ENCODE data around the gene PHF20. TPM values are rescaled to one million over a fixed set of nuclear protein-coding genes. Genes with fewer than 3 reads are reported as not detected.

The PHF20 gene
- total RNA-seq, 1 donor: 34.5 TPM

DNA sequence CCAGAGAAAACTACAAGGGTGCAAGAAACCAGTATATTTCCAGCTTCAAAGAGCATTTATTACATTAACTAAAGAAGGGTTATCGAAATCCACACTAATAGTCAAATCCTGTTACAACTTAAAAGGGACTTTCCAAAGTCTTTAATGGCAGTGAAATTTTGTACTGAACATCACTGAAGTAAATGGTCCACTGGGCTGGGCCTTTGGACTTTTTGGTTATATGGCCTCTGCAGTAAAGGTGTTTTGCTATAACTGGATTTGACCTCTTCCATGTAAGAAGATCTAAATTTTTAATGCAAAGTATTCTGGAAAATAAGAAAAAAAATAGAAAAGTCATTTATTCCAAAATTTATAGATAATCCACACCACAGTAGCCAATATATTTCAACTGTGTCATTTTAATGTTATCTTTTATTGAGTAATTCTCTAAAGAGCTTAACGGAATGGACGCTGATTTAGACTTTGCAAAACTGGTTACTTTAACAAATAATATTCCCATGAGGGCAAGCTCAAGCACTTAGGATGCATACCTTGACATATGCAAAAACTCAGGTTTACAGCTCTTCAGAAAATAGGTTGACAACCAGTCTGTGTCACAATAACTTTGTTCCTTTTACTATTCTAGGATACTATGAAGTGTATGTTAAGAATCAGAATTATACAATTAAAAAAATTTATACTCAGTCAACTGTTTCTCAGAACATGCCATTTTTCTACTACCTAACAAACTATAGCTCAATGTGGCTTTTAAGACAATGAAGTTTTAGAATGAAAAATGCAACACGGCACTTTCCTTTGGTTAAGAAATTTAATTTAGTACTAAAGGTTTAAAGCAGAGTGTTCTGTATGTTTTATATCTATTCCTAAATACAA, 36.8 kb upstream of the PHF20 start:
- TF ChIP-seq, protein P1, sequence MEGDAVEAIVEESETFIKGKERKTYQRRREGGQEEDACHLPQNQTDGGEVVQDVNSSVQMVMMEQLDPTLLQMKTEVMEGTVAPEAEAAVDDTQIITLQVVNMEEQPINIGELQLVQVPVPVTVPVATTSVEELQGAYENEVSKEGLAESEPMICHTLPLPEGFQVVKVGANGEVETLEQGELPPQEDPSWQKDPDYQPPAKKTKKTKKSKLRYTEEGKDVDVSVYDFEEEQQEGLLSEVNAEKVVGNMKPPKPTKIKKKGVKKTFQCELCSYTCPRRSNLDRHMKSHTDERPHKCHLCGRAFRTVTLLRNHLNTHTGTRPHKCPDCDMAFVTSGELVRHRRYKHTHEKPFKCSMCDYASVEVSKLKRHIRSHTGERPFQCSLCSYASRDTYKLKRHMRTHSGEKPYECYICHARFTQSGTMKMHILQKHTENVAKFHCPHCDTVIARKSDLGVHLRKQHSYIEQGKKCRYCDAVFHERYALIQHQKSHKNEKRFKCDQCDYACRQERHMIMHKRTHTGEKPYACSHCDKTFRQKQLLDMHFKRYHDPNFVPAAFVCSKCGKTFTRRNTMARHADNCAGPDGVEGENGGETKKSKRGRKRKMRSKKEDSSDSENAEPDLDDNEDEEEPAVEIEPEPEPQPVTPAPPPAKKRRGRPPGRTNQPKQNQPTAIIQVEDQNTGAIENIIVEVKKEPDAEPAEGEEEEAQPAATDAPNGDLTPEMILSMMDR (IDR thresholded peaks at IDR 0.05; ENCODE audit: insufficient read depth, low read depth, low read length): no peak
- no peak for DNase-seq (ENCODE audit: low read depth)
- H3K4me3 ChIP-seq (ENCODE audit: low read depth, low read length): no peak overlapping the region

DNA sequence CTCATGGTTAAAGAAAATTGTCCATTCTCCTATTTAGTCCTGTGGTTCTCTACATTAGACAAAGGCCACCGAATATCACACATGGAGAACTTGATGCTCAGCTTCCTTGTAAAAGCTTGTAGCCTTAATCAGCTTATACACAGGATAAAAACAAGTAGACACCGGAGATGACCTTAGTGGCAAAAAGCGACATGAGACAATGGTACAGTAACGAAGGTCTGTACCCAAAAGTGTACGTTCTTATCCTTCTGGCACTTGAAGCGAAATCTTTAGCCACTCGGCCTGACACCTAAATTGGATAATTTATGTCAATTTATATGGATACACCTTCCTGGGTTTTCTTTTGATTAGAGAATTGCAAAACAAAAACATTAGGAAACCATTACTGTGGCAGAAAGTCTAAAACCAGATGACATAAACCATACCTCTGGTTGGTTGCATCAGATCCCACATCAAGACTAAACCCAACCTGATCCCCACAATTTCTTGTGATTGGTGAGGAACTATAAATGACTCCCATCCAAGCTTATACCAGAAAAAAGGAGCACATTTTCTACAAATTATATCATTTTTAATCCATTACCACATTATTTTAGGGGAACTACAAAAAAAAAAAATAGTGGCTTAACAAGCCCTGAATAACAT, 35.9 kb upstream of the PHF20 start:
- peak overlapping the region; percentile 3 for H3K4me3 ChIP-seq (ENCODE audit: low read depth, low read length)
- peak; percentile 52 for DNase-seq (ENCODE audit: low read depth)
- TF ChIP-seq, protein P1 (IDR thresholded peaks at IDR 0.05; ENCODE audit: insufficient read depth, low read depth, low read length): no peak

DNA sequence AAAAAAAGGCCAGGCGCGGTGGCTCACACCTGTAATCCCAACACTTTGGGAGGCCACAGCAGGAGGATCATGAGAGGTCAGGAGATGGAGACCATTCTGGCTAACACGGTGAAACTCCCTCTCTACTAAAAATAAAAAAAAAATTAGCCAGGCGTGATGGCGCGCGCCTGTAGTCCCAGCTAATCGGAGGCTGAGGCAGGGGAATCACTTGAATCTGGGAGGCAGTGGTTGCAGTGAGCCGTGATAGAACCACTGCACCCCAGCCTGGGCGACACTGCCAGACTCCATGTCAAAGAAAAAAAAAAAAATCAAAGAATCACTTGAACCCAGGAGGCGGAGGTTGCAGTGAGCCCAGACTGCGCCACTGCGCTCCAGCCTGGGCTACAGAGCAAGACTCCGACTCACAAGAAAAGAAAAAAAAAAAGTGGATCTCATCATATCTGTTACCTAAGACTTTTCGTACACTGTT, 33.9 kb upstream of the PHF20 start:
- TF ChIP-seq, protein P1 (IDR thresholded peaks at IDR 0.05; ENCODE audit: insufficient read depth, low read depth, low read length): no peak
- no peak overlapping the region for H3K4me3 ChIP-seq (ENCODE audit: low read depth, low read length)
- DNase-seq (ENCODE audit: low read depth): no peak

DNA sequence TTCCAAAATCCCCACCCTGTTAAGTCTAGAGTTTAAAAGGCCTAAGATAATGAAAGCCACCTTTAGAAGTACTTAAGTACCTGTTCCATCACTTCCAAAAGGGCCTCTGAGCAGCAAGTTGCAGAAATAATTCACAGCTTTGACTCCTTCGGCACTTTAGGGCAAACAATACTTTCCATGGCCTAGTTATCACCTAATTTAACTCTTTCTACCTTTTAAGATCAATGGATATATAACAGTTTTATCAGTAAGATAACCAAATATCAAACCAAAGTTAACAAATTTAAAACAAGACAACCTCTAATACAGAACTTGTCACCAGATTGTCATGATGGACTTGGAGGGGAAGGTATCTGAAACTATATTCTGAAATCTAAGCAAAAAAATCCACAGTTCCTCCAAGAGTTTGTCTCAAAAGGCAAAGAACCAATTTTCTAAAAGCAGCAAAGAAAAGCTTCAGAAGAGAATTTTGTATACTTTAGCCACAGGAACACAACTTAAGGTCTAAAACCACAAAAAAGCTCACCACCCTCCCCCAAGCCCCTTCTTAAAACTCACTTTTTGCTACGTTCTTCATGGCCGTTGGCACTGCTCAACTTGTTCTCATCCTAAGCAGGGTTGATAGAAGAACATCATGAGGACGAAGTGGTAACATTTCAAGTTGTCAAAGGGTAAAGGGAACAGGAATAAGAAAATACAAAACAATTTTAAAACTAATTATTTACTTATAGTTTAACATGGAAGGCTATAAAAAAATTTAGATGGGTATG, 33.2 kb upstream of the PHF20 start:
- peak overlapping the region; percentile 27 for H3K4me3 ChIP-seq (ENCODE audit: low read depth, low read length)
- TF ChIP-seq, protein P1 (IDR thresholded peaks at IDR 0.05; ENCODE audit: insufficient read depth, low read depth, low read length): no peak
- DNase-seq (ENCODE audit: low read depth): no peak

DNA sequence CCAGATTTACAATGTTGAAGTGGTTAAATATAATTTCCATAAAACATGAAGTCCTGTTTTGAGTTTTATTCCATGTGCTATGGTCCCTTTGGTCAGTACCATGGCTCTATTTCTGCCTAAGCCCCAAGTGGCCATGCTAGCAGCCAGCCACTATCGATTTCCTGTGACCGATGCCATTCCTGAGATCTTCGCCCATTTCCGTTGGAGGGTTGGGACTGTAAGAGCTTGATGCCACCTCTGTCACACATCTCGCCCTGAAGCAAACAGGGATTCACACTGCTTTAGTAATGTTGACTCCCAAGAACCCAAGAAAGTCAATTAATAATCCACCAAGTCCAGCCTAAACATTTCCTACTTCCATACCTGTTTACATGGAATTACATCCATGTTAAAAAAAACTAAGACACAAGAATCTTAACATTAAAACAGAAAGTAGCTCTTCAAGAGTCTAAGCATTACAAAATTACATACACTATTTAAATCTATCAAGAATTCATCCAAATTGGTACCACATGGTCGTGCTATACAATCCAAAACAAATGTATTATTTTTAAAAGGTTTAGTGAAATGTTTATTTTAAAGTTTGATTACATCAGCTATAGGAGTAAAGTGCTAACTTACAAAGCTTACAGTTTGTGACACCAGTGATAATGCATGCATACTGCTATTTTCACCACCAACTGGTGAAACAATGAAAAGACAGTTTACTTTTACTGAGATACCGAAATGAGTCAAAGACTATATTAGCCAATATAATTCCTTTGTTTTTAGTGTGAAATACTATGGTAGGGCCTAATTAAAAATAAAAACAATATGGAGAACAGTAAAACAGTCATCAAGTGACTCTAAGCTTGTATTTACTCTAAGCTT, 32.3 kb upstream of the PHF20 start:
- TF ChIP-seq, protein P1 (IDR thresholded peaks at IDR 0.05; ENCODE audit: insufficient read depth, low read depth, low read length): peak; percentile 27
- DNase-seq (ENCODE audit: low read depth): peak; percentile 35
- peak overlapping the region; percentile 97 for H3K4me3 ChIP-seq (ENCODE audit: low read depth, low read length)

Data from fibroblast of villous mesenchyme (primary cell).